GM23338 (cell line): ENCODE results near the gene FNDC10. TPM values are rescaled to one million over a fixed set of nuclear protein-coding genes. Genes with fewer than 3 reads are reported as not detected.

Experiments
- ATAC-seq: fragments of 200-7000 bp; cut with Tn5 transposase; 3 replicates; pipeline ENCODE4 v1.9.1; 2020
- DNase-seq: peaks from one replicate; pipeline ENCODE4 v3.0.0-alpha.2; 2015; ENCODE audit warnings: low spot score
- H2AFZ ChIP-seq: fragments of 200-600 bp; sonication (generic); 2 replicates; pipeline ENCODE4 v1.8.0; 2016; ENCODE audit warnings: antibody characterized with exemption, mild to moderate bottlenecking, moderate library complexity
- H3F3A ChIP-seq: fragments of 200-600 bp; sonication (generic); replicated peaks from 2 replicates; pipeline ENCODE4 v1.8.0; 2017; ENCODE audit warnings: antibody characterized with exemption, mixed run types, low read depth
- H3K27ac ChIP-seq: fragments of 200-600 bp; sonication (generic); 2 replicates; pipeline ENCODE4 v1.6.1; 2016; ENCODE audit warnings: low read depth
- H3K27me3 ChIP-seq: fragments of 200-600 bp; sonication (generic); 2 replicates; pipeline ENCODE4 v1.8.0; 2016; ENCODE audit warnings: mild to moderate bottlenecking, mixed run types, moderate library complexity; ENCODE audit not compliant: insufficient read depth
- H3K36me3 ChIP-seq: fragments of 200-600 bp; sonication (generic); 2 replicates; pipeline ENCODE4 v1.8.0; 2016; ENCODE audit warnings: mild to moderate bottlenecking; ENCODE audit not compliant: insufficient read depth
- H3K4me1 ChIP-seq: fragments of 200-600 bp; sonication (generic); 2 replicates; pipeline ENCODE4 v1.8.0; 2016; ENCODE audit warnings: mild to moderate bottlenecking, moderate library complexity; ENCODE audit not compliant: insufficient read depth
- H3K4me2 ChIP-seq: fragments of 200-600 bp; sonication (generic); 2 replicates; pipeline ENCODE4 v1.7.1; 2017; ENCODE audit warnings: mixed run types
- H3K4me3 ChIP-seq: fragments of 200-600 bp; sonication (generic); 2 replicates; pipeline ENCODE4 v1.6.1; 2016; ENCODE audit warnings: mixed run types
- H3K79me2 ChIP-seq: fragments of 200-600 bp; sonication (generic); replicated peaks from 2 replicates; pipeline ENCODE4 v1.8.0; 2017; ENCODE audit warnings: mild to moderate bottlenecking; ENCODE audit not compliant: insufficient read depth
- H3K9me2 ChIP-seq: fragments of 200-600 bp; sonication (generic); 2 replicates; pipeline ENCODE4 v1.8.0; 2017; ENCODE audit not compliant: insufficient read depth
- H4K20me1 ChIP-seq: fragments of 200-600 bp; sonication (generic); replicated peaks from 2 replicates; pipeline ENCODE4 v1.8.0; 2017; ENCODE audit warnings: mild to moderate bottlenecking; ENCODE audit not compliant: insufficient read depth
- H3K27ac Mint-ChIP-seq: 2 replicates; pipeline ENCODE4 v1.8.0; 2020; ENCODE audit warnings: inconsistent platforms, mild to moderate bottlenecking, moderate library complexity, mixed read lengths
- H3K27me3 Mint-ChIP-seq: 3 replicates; pipeline ENCODE4 v1.8.0; 2022; ENCODE audit warnings: low read depth, mild to moderate bottlenecking, moderate library complexity, mixed read lengths, inconsistent platforms; ENCODE audit not compliant: insufficient read depth, poor library complexity
- H3K36me3 Mint-ChIP-seq: 3 replicates; pipeline ENCODE4 v1.8.0; 2021; ENCODE audit warnings: low read depth, mild to moderate bottlenecking, inconsistent platforms, moderate library complexity, mixed read lengths
- H3K4me1 Mint-ChIP-seq: 3 replicates; pipeline ENCODE4 v1.8.0; 2020; ENCODE audit warnings: mild to moderate bottlenecking, inconsistent platforms, mixed read lengths
- H3K4me3 Mint-ChIP-seq: 3 replicates; pipeline ENCODE4 v1.8.0; 2021; ENCODE audit warnings: moderate library complexity, mild to moderate bottlenecking, inconsistent platforms, mixed read lengths
- H3K9me3 Mint-ChIP-seq: 3 replicates; pipeline ENCODE4 v1.8.0; 2020; ENCODE audit warnings: moderate library complexity, mild to moderate bottlenecking, inconsistent platforms, mixed read lengths
- CTCF ChIP-seq, 2 experiments: fragments of 200-600 bp in 1 of 2; sonication (generic) in 1 of 2; conservative IDR thresholded peaks; 2 replicates each; pipeline versions ENCODE4 v1.5.1 to v1.6.1; 2016 to 2017; ENCODE audit warnings: antibody characterized with exemption in 2 of 2, low read depth in 2 of 2, mild to moderate bottlenecking in 2 of 2, moderate library complexity in 1 of 2
- EZH2phosphoT487 ChIP-seq: fragments of 200-600 bp; sonication (generic); IDR thresholded peaks from one replicate; pipeline ENCODE4 v1.8.1; 2018; ENCODE audit warnings: antibody characterized with exemption; ENCODE audit not compliant: unreplicated experiment
- NANOG ChIP-seq: IDR thresholded peaks from 2 replicates; pipeline ENCODE4 v1.6.1; 2016; ENCODE audit warnings: antibody characterized with exemption, borderline replicate concordance
- POLR2AphosphoS5 ChIP-seq: IDR thresholded peaks from 2 replicates; pipeline ENCODE4 v1.6.1; 2016; ENCODE audit warnings: antibody characterized with exemption, low read depth
- STAT1 ChIP-seq: IDR thresholded peaks from one replicate; pipeline ENCODE4 v1.6.1; 2016; ENCODE audit warnings: antibody characterized with exemption; ENCODE audit not compliant: unreplicated experiment
- ZNF114 ChIP-seq: fragments of 250-450 bp; sonication (Bioruptor Pico); IDR thresholded peaks from 2 replicates; pipeline ENCODE4 v1.5.0; 2020; ENCODE audit warnings: mild to moderate bottlenecking, moderate library complexity
- ZNF331 ChIP-seq: fragments of 250-450 bp; sonication (Bioruptor Pico); IDR thresholded peaks from 2 replicates; pipeline ENCODE4 v1.5.0; 2020; ENCODE audit warnings: low read depth, mild to moderate bottlenecking, moderate library complexity
- ZNF462 ChIP-seq: fragments of 250-450 bp; sonication (Bioruptor Pico); IDR thresholded peaks from 2 replicates; pipeline ENCODE4 v1.5.0; 2020; ENCODE audit warnings: mild to moderate bottlenecking, moderate library complexity
- polyA plus RNA-seq: library from polyadenylated mRNA; unstranded; fragments of >200 nt; fragmentation: Nextera tagmentation; extraction: Ambion mirVana; gene quantifications from 2 replicates; pipeline ENCODE4 v1.2.1, GENCODE V29; 2016
- total RNA-seq: library from RNA; depleted of rRNA; stranded (reverse); fragments of >200 nt; shearing (Covaris generic); gene quantifications from 2 replicates; pipeline ENCODE4 v1.2.3, GENCODE V29; 2014

Gene FNDC10
- total and polyA plus RNA-seq, 2 experiments from 2014 or later, result 7.7 to 15.1 TPM

- TF ChIP-seq CTCF (conservative IDR thresholded peaks at IDR 0.05; ENCODE audit: low read depth in 2 of 2), result 0 out of 4 replicates have a peak, but pooled peaks of 1 of the 2 experiments have one; percentile 1
- TF ChIP-seq NANOG, result no peak
- TF ChIP-seq ZNF114 (CRISPR knock-in tag), result no peak
- TF ChIP-seq POLR2AphosphoS5, result peak; percentile 62
- no peak for TF ChIP-seq ZNF331 (CRISPR knock-in tag)
- TF ChIP-seq STAT1, result no peak
Measured at GRCh38 chr1:1630191-1630964, 30.4 kb upstream of the FNDC10 start (continued).

GRCh38 chr1:1629430-1630190 is 29.7 kb upstream of the FNDC10 start:
- H3K36me3 Mint-ChIP-seq, result no peaks in the 10 kb centered on the region
- peak overlapping the region; percentile 65 for H3K4me3 Mint-ChIP-seq
- H3K36me3 ChIP-seq, result no peaks in the 10 kb centered on the region
- H3K4me1 ChIP-seq, result no peaks in the 10 kb centered on the region
- H2AFZ ChIP-seq, result no peak overlapping the region
- peaks cover 15% of the 10 kb centered on the region for H3K27me3 Mint-ChIP-seq
- peak; percentile 72 for DNase-seq
- H3K4me1 Mint-ChIP-seq, result no peaks in the 10 kb centered on the region
- H3K9me3 Mint-ChIP-seq, result no peaks in the 10 kb centered on the region; the same call in 2 of the 3 replicates
- H3F3A ChIP-seq, result 0 out of 2 replicates have a peak, but pooled peaks cover 3% of the 10 kb centered on the region
- no peak overlapping the region for H3K27ac Mint-ChIP-seq
- ATAC-seq, result peak; percentile 2
- H3K27me3 ChIP-seq, result peaks cover 19% of the 10 kb centered on the region
- no peak overlapping the region for H3K27ac ChIP-seq
- H3K4me3 ChIP-seq, result peak overlapping the region; percentile 66
- H4K20me1 ChIP-seq, result no peaks in the 10 kb centered on the region
- H3K9me2 ChIP-seq, result no peaks in the 10 kb centered on the region
- peak overlapping the region; percentile 77 for H3K4me2 ChIP-seq
- H3K79me2 ChIP-seq, result no peaks in the 10 kb centered on the region
- no peak for TF ChIP-seq EZH2phosphoT487
- no peak for TF ChIP-seq CTCF (conservative IDR thresholded peaks at IDR 0.05; ENCODE audit: low read depth in 2 of 2)
- TF ChIP-seq ZNF331 (CRISPR knock-in tag), result no peak
- TF ChIP-seq ZNF462 (CRISPR knock-in tag), result no peak
- TF ChIP-seq STAT1, result no peak
- no peak for TF ChIP-seq ZNF114 (CRISPR knock-in tag)
- no peak; the same call in 1 of the 2 replicates for TF ChIP-seq POLR2AphosphoS5
- TF ChIP-seq NANOG, result no peak
